HuH-7.5 (cell line): ENCODE data around the gene GAPVD1.
"Not testable (repeated sequence)": the region's sequence is repeated elsewhere in the genome, so short reads cannot be mapped to it uniquely, and the experiment has no call there.

Experiments used
- DNase-seq: peaks from one replicate; pipeline ENCODE4 v3.0.0; 2011; ENCODE audit warnings: low spot score

GAPVD1 gene

DNA sequence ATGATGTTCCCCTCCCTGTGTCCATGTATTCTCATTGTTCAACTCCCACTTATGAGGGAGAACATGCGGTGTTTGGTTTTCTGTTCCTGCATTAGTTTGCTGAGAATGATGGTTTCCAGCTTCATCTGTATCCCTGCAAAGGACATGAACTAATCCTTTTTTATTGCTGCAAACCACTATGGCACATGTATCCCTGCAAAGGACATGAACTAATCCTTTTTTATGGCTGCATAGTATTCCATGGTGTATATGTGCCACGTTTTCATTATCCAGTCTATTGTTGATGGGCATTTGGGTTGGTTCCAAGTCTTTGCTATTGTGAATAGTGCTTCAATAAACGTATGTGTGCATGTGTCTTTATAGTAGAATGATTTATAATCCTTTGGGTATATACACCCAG lies 54.7 kb downstream of the GAPVD1 start:
- not testable (repeated sequence) for DNase-seq

GRCh38 chr9:125317704-125318103 lies 56.1 kb downstream of the GAPVD1 start:
- no peak for DNase-seq

- no peak for DNase-seq
Observed at GRCh38 chr9:125321496-125321895, 59.9 kb downstream of the GAPVD1 start.

- DNase-seq, result no peak
Observed at GRCh38 chr9:125323615-125324014, 62.0 kb downstream of the GAPVD1 start.

DNA sequence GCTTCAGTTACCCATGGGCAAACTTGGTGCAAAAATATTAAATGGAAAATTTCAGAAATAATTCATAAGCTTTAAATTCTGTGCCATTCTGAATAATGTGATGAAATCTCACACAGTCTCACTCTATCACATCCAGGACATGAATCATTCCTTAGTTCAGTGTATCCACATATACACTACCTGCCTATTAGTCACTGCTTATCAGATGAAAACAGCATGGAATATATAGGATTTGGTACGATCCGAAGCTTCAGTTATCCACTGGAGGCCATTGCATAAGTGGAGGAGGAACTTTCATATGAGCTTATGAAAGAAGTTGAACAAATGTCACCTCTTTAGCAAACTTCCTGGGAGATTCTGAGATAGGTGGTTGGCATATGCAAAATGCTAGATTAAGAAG lies 64.2 kb downstream of the GAPVD1 start:
- DNase-seq, result no peak

- no peak for DNase-seq
Observed at GRCh38 chr9:125329978-125330377, 68.4 kb downstream of the GAPVD1 start.

GRCh38 chr9:125330587-125330986 lies 69.0 kb downstream of the GAPVD1 start:
- no peak for DNase-seq

DNA sequence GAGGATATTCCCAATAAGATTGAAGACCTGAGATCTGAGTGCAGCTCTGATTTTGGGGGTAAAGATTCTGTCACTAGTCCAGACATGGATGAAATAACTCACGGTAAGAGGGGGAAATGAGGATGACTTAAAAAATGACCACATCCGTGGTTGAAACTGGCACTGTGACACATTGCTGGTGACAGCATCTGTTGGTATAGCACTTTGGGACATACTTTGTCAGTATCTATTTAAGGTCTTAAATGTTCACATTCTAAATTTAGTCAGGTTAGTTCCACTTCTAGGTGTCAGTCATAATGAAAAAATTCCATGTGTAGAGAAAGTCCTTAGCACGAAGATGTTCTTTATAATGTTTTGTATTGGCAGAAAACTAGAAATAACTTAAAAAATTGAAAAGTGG lies 70.9 kb downstream of the GAPVD1 start:
- DNase-seq, result no peak

DNA sequence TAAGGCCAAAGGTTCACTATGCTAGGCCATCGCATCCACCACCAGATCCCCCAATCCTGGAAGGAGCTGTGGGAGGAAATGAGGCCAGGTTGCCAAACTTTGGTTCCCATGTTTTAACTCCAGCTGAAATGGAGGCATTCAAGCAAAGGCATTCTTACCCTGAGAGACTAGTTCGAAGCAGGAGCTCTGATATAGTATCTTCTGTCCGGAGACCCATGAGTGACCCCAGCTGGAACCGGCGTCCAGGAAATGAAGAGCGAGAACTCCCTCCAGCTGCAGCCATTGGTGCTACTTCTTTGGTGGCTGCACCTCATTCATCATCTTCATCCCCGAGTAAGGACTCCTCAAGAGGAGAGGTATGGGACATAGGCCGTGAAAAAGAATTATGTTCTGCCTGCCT lies 75.6 kb downstream of the GAPVD1 start:
- DNase-seq, result no peak

- DNase-seq, result no peak
Observed at GRCh38 chr9:125338929-125339328, 77.3 kb downstream of the GAPVD1 start.

- no peak for DNase-seq
Observed at GRCh38 chr9:125341566-125341965, 79.9 kb downstream of the GAPVD1 start.

- DNase-seq, result no peak
Observed at GRCh38 chr9:125343518-125344275, 82.1 kb downstream of the GAPVD1 start.

- no peak for DNase-seq
Observed at GRCh38 chr9:125346080-125346732, 84.6 kb downstream of the GAPVD1 start.

DNA sequence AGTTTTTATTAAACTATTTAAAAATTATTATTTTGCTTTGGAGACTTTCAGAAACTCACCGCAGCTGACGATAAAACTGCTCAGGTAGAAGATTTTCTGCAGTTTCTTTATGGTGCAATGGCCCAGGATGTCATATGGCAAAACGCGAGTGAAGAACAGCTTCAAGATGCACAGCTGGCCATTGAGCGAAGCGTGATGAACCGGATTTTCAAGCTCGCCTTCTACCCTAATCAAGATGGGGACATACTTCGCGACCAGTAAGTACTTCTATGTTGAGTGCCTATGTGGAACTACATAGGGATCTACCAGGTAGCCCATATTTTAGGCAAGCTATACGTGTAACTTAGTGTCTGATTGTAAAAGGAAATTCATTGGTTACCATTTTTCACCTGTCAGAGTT lies 94.0 kb downstream of the GAPVD1 start:
- no peak for DNase-seq

- no peak for DNase-seq
Observed at GRCh38 chr9:125356032-125356431, 94.4 kb downstream of the GAPVD1 start.

DNA sequence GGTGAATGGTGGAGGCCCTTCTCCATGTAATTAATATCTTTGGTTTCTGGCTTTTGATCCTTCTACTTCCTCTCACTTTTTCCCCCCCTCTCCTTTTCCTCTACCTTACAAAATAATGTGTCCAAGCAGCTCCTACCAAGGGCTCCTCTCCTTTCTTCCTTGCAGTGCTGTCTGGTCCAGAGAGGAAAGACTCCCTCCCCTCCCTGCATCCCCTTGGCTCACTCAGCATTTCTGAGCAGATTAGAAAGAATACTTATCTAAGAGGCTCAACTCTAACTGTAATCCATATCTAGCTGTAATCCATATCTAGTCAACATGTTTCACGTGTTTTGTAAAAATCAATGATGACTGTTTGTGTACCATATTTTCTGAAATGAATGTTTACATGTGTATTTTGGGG lies 97.4 kb downstream of the GAPVD1 start:
- no peak for DNase-seq

- DNase-seq, result no peak
Observed at GRCh38 chr9:125360601-125361000, 99.0 kb downstream of the GAPVD1 start.

DNA sequence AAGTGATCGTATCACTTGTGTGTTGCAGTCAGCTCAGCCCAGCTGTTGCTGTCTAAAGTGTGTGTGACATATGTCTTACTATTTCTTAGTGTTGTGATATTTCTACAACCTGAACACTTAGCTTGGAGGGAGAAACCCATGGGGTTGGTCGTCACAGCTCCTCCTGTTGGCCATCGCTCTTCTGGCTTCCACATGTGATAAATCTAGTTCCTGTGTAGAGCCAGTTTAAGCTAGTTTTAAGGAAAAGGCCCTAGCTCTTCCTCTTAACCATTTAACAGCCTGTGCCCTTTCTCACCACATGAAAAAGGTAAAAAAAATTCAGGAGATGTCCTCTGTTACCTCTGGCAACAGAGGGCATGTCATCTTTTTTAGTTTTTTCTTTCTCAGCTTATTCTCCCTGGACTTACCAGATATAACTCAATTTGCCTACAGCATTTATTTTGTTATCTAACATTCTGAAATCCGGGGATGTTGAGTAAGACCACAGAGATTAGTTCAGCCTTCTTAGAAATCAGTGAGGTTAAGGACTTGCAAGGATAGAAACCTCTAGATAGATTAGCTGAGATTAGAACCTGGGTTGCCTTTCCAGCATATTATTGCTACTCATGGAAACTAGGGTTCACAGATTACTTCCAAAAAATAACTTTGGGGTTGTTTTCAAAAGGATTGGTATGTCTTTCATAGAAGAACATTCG lies 100.4 kb downstream of the GAPVD1 start:
- no peak for DNase-seq

DNA sequence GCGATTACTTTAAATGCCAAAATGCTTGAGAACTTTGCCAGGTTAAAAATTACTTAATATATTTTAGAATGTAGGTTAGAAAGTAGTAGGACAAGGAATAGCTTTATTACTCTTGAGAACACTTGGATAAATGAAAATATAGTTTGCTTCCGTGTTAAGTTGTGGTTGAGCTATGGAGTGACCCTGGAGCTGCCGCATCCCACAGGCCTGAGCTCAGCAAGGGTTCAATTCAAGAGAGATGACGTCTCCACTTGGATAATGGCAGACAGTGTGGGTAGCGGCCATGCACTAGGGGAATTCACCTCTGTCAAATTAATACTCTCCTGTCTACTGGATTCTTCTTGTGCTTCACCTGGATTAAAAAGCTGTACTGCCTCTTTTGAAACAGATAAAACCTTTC lies 105.0 kb downstream of the GAPVD1 start:
- DNase-seq, result no peak

DNA sequence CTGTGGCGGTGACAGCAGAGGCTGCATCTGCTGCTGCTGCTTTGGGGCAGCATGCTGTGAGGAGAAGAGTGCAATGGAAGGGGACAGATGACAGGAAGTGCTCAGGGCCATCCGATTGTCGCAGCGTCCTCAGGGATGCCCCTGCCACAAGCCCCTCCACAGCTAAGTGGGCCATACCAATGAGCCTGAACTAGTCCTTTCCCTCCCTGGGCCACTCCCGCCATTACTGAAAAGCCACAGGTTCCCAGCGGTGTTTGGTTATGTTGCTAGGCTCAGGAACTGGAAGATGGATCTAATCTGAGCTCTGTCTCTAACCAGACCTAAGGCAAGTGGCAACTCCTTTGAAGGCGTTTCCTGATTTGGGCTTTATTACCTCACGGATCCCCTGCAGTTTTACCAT lies 109.2 kb downstream of the GAPVD1 start:
- DNase-seq, result no peak

DNA sequence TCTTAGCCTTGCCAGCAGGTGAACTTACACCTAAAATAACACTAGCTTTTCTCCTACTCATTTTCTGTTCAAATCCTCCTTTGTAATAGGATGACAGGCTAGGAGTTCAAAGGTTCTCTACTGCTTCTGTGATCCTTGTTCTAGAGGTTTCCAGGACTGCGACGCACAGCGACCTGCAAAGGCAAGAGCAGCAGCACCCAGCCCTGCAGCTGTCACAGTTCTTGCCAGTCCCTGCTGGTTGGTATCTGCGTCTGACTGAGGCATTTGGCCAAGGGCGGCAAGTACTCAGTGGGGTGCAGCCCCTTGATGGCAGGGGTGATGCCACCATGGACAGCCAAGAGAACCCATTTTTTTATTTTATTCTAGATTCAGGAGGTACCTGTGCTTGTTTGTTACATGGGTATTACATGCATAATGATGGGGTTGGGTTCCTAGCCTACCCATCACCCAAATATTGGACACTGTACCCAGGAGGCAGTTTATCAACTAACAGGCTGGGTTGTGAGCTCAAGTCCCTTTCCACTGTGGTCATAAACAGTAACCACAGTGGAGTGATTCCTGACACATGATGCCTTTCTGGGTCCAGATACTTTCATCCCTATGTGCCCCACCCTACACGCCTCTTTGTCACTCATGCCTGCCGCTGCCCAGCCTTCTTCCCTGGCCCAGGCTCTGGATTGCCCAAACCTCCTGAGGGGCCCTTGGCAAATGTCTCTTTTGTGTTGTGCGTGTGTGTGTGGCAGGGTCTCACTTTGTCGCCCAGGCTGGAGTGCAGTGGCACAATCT lies 111.0 kb downstream of the GAPVD1 start:
- no peak for DNase-seq
